ENCODE measurements around the gene CD151. TPM values are rescaled to one million over a fixed set of nuclear protein-coding genes. Genes with fewer than 3 reads are reported as not detected.

CD151 gene
- total and polyA plus RNA-seq, 4 donors, result 31.6 to 264 (median 124) TPM

- peaks cover 13 to 26% (median 20%) of the 10 kb centered on the region in 4 donors for H3K4me1 ChIP-seq (ENCODE audit: control insufficient read depth in 4 of 4, insufficient read depth in 4 of 4, low read length in 3 of 4)
Measured at GRCh38 chr11:802018-802617, 30.6 kb upstream of the CD151 start.

GRCh38 chr11:802693-803466, 29.9 kb upstream of the CD151 start:
- no peak for TF ChIP-seq TAF1 (conservative IDR thresholded peaks at IDR 0.05)
- no peak for TF ChIP-seq JUND (IDR thresholded peaks at IDR 0.05)
- TF ChIP-seq ZBTB33 (IDR thresholded peaks at IDR 0.05), result no peak
- no peak for TF ChIP-seq HNF4A (conservative IDR thresholded peaks at IDR 0.05)
- no peak for TF ChIP-seq RAD21 (IDR thresholded peaks at IDR 0.05)
- TF ChIP-seq EGR1 (IDR thresholded peaks at IDR 0.05; ENCODE audit: low read depth in 2 of 2), result no peak
- TF ChIP-seq CTCF (IDR thresholded peaks at IDR 0.05; ENCODE audit: low read depth, low read length, missing input control), result no peak
- TF ChIP-seq FOXA2 (IDR thresholded peaks at IDR 0.05), result no peak
- no peak for TF ChIP-seq RXRA (IDR thresholded peaks at IDR 0.05)
- no peak for TF ChIP-seq SP1 (IDR thresholded peaks at IDR 0.05)
- no peak overlapping the region for H3K27ac ChIP-seq (ENCODE audit: low read depth in 1 of 2, low read length in 2 of 2)
- H3K4me1 ChIP-seq (ENCODE audit: control insufficient read depth in 4 of 4, insufficient read depth in 4 of 4, low read length in 3 of 4), result peaks cover 7 to 19% (median 16%) of the 10 kb centered on the region in 4 donors
- no peak overlapping the region for H3K4me3 ChIP-seq (ENCODE audit: low read depth in 1 of 3, low read length in 3 of 3)
- 92% methylated on average over 28 of the region's 28 CpGs for WGBS
- DNase-seq (ENCODE audit: low spot score), result no peak
- H3K9ac ChIP-seq (ENCODE audit: low read depth in 1 of 2, low read length in 2 of 2), result no peak overlapping the region
- peaks cover 0 to 5% (median 1%) of the 10 kb centered on the region in 4 donors for H3K36me3 ChIP-seq (ENCODE audit: control insufficient read depth in 4 of 4, insufficient read depth in 3 of 4, low read depth in 1 of 4, low read length in 3 of 4)
- no peaks in the 10 kb centered on the region for H3K27me3 ChIP-seq (ENCODE audit: control insufficient read depth in 4 of 4, insufficient read depth in 4 of 4, low read length in 3 of 4)
- H3K9me3 ChIP-seq (ENCODE audit: control insufficient read depth in 4 of 4, low read length in 3 of 4), result no peaks in the 10 kb centered on the region

More at GRCh38 chr11:802018-802617, 30.6 kb upstream of the CD151 start:
- no peak overlapping the region for H3K4me3 ChIP-seq (ENCODE audit: low read depth in 1 of 3, low read length in 3 of 3)
- H3K27ac ChIP-seq (ENCODE audit: low read depth in 1 of 2, low read length in 2 of 2), result no peak overlapping the region
- DNase-seq (ENCODE audit: low spot score), result no peak
- no peaks in the 10 kb centered on the region for H3K9me3 ChIP-seq (ENCODE audit: control insufficient read depth in 4 of 4, low read length in 3 of 4)
- H3K9ac ChIP-seq (ENCODE audit: low read depth in 1 of 2, low read length in 2 of 2), result no peak overlapping the region
- H3K27me3 ChIP-seq (ENCODE audit: control insufficient read depth in 4 of 4, insufficient read depth in 4 of 4, low read length in 3 of 4), result no peaks in the 10 kb centered on the region
- WGBS, result 98% methylated on average over 21 of the region's 21 CpGs
- TF ChIP-seq RAD21 (IDR thresholded peaks at IDR 0.05) (no peak), ZBTB33 (IDR thresholded peaks at IDR 0.05) (no peak), SP1 (IDR thresholded peaks at IDR 0.05) (no peak), TAF1 (conservative IDR thresholded peaks at IDR 0.05) (no peak), HNF4G (IDR thresholded peaks at IDR 0.05) (no peak), YY1 (IDR thresholded peaks at IDR 0.05) (no peak), FOXA1 (IDR thresholded peaks at IDR 0.05) (no peak), GABPA (IDR thresholded peaks at IDR 0.05 in 1 of 2, conservative IDR thresholded peaks at IDR 0.05 in 1 of 2) (no peak), HNF4A (conservative IDR thresholded peaks at IDR 0.05) (no peak), CTCF (IDR thresholded peaks at IDR 0.05; ENCODE audit: low read depth, low read length, missing input control) (no peak), JUND (IDR thresholded peaks at IDR 0.05) (no peak)
- H3K36me3 ChIP-seq (ENCODE audit: control insufficient read depth in 4 of 4, insufficient read depth in 3 of 4, low read depth in 1 of 4, low read length in 3 of 4), result peaks cover 0 to 5% (median 1%) of the 10 kb centered on the region in 4 donors

Measured in liver (tissue), 9 donors.